ENCODE measurements around the gene ADGRE3.

DNA sequence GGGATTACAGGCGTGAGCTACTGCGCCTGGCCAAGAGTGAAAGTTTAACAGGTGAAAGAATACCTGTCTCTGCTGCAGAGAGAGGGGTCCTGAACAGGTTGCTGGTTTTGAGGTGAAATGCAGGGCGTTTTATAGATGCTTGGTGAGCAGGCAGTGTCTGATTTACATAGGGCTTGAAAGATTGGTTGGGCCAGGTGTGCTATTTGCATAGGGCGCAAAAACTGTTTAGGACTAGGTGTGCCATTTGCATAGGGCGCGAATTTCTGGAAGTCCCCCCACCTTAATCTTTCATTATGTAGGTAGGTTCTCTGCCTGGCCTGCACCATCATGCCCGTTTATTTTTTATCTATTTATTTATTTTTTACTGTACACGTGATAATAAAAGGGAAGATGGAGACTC lies 98.3 kb downstream of the ADGRE3 start:
- TF ChIP-seq, protein P1, sequence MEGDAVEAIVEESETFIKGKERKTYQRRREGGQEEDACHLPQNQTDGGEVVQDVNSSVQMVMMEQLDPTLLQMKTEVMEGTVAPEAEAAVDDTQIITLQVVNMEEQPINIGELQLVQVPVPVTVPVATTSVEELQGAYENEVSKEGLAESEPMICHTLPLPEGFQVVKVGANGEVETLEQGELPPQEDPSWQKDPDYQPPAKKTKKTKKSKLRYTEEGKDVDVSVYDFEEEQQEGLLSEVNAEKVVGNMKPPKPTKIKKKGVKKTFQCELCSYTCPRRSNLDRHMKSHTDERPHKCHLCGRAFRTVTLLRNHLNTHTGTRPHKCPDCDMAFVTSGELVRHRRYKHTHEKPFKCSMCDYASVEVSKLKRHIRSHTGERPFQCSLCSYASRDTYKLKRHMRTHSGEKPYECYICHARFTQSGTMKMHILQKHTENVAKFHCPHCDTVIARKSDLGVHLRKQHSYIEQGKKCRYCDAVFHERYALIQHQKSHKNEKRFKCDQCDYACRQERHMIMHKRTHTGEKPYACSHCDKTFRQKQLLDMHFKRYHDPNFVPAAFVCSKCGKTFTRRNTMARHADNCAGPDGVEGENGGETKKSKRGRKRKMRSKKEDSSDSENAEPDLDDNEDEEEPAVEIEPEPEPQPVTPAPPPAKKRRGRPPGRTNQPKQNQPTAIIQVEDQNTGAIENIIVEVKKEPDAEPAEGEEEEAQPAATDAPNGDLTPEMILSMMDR (IDR thresholded peaks at IDR 0.05): no peak
- TF ChIP-seq POLR2A (IDR thresholded peaks at IDR 0.05): no peak

Data from heart left ventricle (tissue), 13 donors.